ENCODE results near the gene PDZRN3. TPM values are rescaled to one million over a fixed set of nuclear protein-coding genes. Genes with fewer than 3 reads are reported as not detected.

PDZRN3 gene
- total RNA-seq, 1 experiment from 2014 or later: 5.9 TPM

GRCh38 chr3:73353649-73354217 is 271.0 kb downstream of the PDZRN3 start:
- H2BK20ac ChIP-seq (ENCODE audit: low read depth, low read length, poor library complexity, severe bottlenecking): no peak overlapping the region
- Mint-ChIP-seq H3K27ac (no peak overlapping the region; a peak in 1 of 7 replicates), H3K27me3 (ENCODE audit: low read depth) (no peaks in the 10 kb centered on the region), H3K4me3 (no peak overlapping the region), H3K36me3 (ENCODE audit: insufficient read depth in 1 of 3, low read depth in 3 of 3) (no peaks in the 10 kb centered on the region), H3K9me3 (no peaks in the 10 kb centered on the region; a peak in 2 of 5 replicates), H3K4me1 (peaks cover 0 to 6% of the 10 kb centered on the region in 2 experiments; a peak in 2 of 4 replicates)
- H3K18ac ChIP-seq (ENCODE audit: insufficient read length, low read depth, low read length): no peak overlapping the region
- H3K23me2 ChIP-seq (ENCODE audit: insufficient read length, low read depth, low read length, poor library complexity, severe bottlenecking): no peaks in the 10 kb centered on the region
- H3T11ph ChIP-seq (ENCODE audit: low read length): no peak overlapping the region
- H3K4me1 ChIP-seq (ENCODE audit: insufficient read depth, low read length): no peaks in the 10 kb centered on the region
- H4K5ac ChIP-seq (ENCODE audit: insufficient read length, low read depth, low read length): no peak overlapping the region
- H3K4ac ChIP-seq (ENCODE audit: low read depth, low read length): no peak overlapping the region
- no peak for TF ChIP-seq CTCF (conservative IDR thresholded peaks at IDR 0.05)
- H2BK12ac ChIP-seq (ENCODE audit: insufficient read length, low read depth, low read length): no peak overlapping the region
- H3K27me3 ChIP-seq (ENCODE audit: insufficient read depth, low read length): no peaks in the 10 kb centered on the region
- no peaks in the 10 kb centered on the region for H4K20me1 ChIP-seq (ENCODE audit: control insufficient read depth, insufficient read depth, insufficient read length)
- H3K27ac ChIP-seq (ENCODE audit: insufficient read length, low read depth, low read length): no peak overlapping the region
- H3K14ac ChIP-seq (ENCODE audit: insufficient read depth, low read length): no peak overlapping the region
- no peak overlapping the region for H3K9ac ChIP-seq (ENCODE audit: extremely low read depth, insufficient read length, low read length)
- no peak overlapping the region for H3K4me2 ChIP-seq (ENCODE audit: insufficient read depth, insufficient read length, low read length)
- WGBS (ENCODE audit: extremely low coverage, insufficient read length, low lambda C conversion rate): no CpG with 5 or more reads among the region's 7 CpGs
- H4K8ac ChIP-seq (replicated peaks; ENCODE audit: insufficient read length, low read depth, low read length): no peak overlapping the region
- H3K79me1 ChIP-seq (ENCODE audit: insufficient read depth, low read depth, low read length, poor library complexity, severe bottlenecking): no peaks in the 10 kb centered on the region
- no peak overlapping the region for H3K23ac ChIP-seq (ENCODE audit: insufficient read length, low read depth, low read length)
- no peak overlapping the region for H2AFZ ChIP-seq (ENCODE audit: low read length)
- DNase-seq: no peak
- H3K56ac ChIP-seq (ENCODE audit: insufficient read length, low read depth, low read length): no peak overlapping the region
- H2BK5ac ChIP-seq (ENCODE audit: insufficient read length, low read length): no peak overlapping the region
- H2BK120ac ChIP-seq (ENCODE audit: low read depth, low read length, poor library complexity, severe bottlenecking): no peak overlapping the region
- no peak overlapping the region for H2BK15ac ChIP-seq (ENCODE audit: low read depth, low read length)
- H3K79me2 ChIP-seq (ENCODE audit: insufficient read depth, low read length): no peaks in the 10 kb centered on the region
- no peak overlapping the region for H2AK5ac ChIP-seq (ENCODE audit: insufficient read length, low read length)
- H4K91ac ChIP-seq (ENCODE audit: insufficient read length, low read depth, low read length): no peak overlapping the region
- H3K9me3 ChIP-seq (ENCODE audit: control insufficient read depth, low read depth, low read length): no peaks in the 10 kb centered on the region

Data from H9 (cell line).